Gastroesophageal sphincter (tissue), 3 donors: ENCODE data around the gene C10orf53.

Source experiments
- CTCF ChIP-seq, 4 experiments: fragments of 200-600 bp in 2 of 4; fragments of 450-650 bp in 2 of 4; sonication (generic) in 1 of 4; IDR thresholded peaks; one replicate each; pipeline ENCODE4 v1.5.1; 2017 to 2019; ENCODE audit warnings: antibody characterized with exemption in 4 of 4, mild to moderate bottlenecking in 2 of 4, moderate library complexity in 2 of 4
- EP300 ChIP-seq: sonication (generic); formaldehyde crosslinking; IDR thresholded peaks from one replicate; pipeline ENCODE4 v1.6.1; 2017; ENCODE audit warnings: antibody characterized with exemption, mild to moderate bottlenecking
- POLR2A ChIP-seq, 2 donors: fragments of 450-650 bp; IDR thresholded peaks; one replicate each; pipeline ENCODE4 v1.6.1; 2017; ENCODE audit warnings: antibody characterized with exemption in 2 of 2, mild to moderate bottlenecking in 2 of 2, moderate library complexity in 1 of 2
- POLR2AphosphoS5 ChIP-seq: sonication (generic); formaldehyde crosslinking; IDR thresholded peaks from one replicate; pipeline ENCODE4 v1.6.1; 2017; ENCODE audit warnings: antibody characterized with exemption

DNA sequence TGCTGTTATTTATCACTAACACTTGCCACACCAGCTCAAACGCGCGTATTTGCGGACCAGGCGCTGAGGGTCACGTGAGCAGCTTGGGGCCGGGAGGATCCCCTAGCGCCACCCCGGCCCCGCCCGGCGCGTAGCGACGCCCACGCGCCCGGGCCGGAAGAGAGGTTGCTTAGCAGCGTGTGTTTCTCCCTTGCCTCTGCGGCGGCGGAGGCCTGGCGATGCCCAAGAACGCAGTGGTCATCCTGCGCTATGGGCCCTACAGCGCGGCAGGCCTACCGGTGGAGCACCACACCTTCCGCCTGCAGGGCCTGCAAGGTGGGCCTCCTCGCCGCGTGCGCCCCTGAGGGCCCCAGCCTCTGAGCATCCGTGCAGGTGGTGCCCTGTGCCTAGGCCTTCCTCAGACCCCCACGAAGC lies at the start of gene C10orf53:
- TF ChIP-seq CTCF (IDR thresholded peaks at IDR 0.05) (no peak), EP300 (no peak), POLR2AphosphoS5 (no peak), POLR2A (IDR thresholded peaks at IDR 0.05) (no peak)
